Activated T-helper 1 cell treated with Interleukin-2 at 50 U/mL for 16 hours (primary cell): ENCODE results near the gene PAXIP1.
"Not testable (repeated sequence)": the region's sequence is repeated elsewhere in the genome, so short reads cannot be mapped to it uniquely, and the experiment has no call there.

Source experiments
- DNase-seq: peaks from one replicate; pipeline ENCODE4 v3.0.0-alpha.2; 2020; ENCODE audit warnings: low read depth

Gene PAXIP1

GRCh38 chr7:154943906-154944305, 59.0 kb downstream of the PAXIP1 start:
- DNase-seq: no peak

- DNase-seq: no peak
Measured at GRCh38 chr7:154942691-154943090, 60.2 kb downstream of the PAXIP1 start.

DNA sequence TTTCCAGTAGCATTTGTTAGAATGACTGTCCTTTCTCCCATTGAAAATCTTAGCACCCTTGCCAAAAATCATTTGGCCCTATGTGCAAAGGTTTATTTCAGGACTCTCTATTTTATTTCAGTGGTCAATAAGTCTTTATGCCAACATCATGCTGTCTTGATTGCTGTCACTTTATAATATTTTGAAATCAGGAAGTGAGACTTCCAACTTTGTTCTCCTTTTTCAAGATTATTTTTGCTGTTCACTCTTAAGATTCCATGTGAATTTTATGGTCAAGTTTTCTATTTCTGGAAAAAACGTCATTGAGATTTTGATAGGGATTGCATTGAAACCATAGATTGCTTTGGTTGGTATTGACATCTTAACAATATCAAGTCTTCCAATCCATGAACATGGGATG, 65.1 kb downstream of the PAXIP1 start:
- no peak for DNase-seq

DNA sequence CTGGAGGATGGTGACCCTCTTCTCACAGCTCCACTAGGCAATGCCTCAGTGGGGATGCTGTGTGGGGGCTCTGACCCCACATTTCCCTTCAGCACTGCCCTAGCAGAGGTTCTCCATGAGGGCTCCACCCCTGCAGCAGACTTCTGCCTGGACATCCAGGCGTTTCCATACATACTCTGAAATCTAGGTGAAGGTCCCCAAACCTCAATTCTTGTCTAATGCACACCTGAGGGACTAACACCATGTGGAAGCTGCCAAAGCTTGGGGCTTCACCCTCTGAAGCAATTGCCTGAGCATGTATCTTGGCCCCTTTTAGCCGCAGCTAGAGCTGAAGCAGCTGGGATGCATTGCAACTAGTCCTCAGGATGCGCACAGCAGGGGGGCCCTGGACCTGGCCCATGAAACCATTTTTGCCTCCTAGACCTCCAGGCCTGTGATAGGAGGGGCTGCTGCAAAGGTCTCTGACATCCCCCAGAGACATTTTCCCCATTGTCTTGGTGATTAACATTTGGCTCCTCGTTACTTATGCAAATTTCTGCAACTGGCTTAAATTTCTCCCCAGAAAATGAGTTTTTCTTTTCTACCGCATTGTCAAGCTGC, 68.5 kb downstream of the PAXIP1 start:
- DNase-seq: not testable (repeated sequence)

- no peak for DNase-seq
Measured at GRCh38 chr7:154931906-154932305, 71.0 kb downstream of the PAXIP1 start.

DNA sequence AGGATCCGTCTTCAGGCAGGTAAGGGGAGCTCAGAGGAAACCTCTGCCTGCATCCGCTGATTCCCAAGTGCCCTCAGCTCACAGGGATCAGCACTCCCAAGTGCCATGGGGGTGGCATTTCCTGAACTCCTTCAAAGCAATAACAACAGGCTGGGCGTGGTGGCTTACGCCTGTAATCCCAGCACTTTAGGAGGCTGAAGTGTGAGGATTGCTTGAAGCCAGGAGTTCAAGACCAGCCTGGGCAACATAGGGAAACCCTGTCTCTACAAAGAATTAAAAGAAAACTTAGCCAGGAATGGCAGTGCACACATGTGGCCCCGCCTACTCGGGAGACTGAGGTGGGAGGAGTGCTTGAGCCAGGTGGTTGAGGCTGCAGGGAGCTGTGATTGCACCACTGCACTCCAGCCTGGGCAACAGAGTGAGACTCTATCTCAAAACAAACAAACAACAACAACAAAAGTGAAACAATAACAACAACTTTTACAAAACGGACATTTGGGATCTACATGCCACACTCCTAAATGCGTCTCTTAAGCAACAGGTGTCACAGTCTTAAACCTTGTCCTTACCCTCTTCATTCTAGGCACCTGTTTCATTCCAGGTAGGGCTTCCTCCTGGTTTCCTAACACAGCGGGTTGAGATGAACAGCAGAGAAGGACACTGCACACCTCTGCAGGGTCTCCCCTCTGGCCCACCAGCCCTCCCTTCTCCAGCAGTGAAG, 73.8 kb downstream of the PAXIP1 start:
- no peak for DNase-seq

GRCh38 chr7:154928136-154929005, 74.6 kb downstream of the PAXIP1 start:
- DNase-seq: no peak

GRCh38 chr7:154927624-154928125, 75.2 kb downstream of the PAXIP1 start:
- DNase-seq: peak; percentile 47

- DNase-seq: not testable (repeated sequence)
Measured at GRCh38 chr7:154922472-154922871, 80.5 kb downstream of the PAXIP1 start.

- DNase-seq: no peak
Measured at GRCh38 chr7:154919344-154920225, 83.3 kb downstream of the PAXIP1 start.

DNA sequence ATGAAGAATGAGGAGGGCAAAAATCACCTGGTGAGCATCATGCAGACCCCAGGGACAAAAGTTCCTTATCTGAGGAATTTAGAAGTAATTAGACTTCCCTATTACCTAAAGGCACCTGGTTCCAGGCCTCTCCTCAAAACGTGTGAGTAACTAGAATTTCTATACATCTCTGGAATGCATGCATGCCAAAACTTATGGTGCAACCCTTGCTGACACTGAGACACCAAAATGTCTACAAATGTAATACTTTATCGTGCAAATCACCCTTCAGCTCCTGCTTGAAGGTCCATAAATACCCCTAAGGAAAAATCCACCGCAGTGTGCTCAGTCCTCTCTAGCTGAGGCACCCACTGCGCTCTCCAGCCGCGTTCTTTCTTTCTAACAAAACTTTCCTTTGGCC, 84.2 kb downstream of the PAXIP1 start:
- DNase-seq: no peak

DNA sequence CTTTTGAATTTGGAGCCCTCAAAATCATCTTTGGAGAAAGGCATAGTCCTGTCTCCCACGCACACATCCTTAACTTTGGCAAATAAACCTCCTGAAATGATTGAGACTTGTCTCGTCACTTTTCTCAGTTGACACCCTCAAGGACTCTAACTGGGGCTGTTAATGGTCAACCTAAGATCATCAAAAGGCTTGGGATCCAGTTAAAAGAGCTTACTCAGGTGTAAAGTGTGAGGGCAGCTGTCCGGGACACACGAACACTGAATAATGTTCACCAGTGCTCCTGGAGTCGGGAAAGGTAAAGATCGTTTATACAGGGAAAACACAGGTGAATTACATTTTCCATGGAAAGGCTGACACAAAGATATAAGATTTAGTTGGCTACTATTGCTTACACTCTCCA, 84.7 kb downstream of the PAXIP1 start:
- no peak for DNase-seq

- no peak for DNase-seq
Measured at GRCh38 chr7:154917808-154918160, 85.1 kb downstream of the PAXIP1 start.

GRCh38 chr7:154916856-154917807, 85.8 kb downstream of the PAXIP1 start:
- DNase-seq: no peak

DNA sequence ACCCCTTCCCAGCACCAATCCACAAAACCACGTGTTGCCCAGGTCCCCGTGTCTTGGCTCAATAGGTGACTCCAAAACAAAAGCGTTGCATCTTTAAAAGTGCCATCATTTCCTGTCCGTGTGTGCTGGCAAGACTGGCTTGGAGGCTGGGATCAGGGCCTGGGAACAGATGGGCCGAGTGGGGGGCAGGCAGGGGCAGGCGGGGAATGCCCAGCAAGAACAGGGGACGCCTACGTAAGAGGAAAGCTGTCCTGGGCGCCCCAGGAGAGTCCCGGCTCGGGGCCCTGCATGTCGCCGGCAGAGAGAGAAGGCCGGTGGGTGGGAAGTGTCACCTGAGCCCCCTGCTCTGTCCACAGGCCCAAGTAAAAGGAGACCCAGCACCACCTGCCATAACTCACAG, 86.5 kb downstream of the PAXIP1 start:
- DNase-seq: no peak

DNA sequence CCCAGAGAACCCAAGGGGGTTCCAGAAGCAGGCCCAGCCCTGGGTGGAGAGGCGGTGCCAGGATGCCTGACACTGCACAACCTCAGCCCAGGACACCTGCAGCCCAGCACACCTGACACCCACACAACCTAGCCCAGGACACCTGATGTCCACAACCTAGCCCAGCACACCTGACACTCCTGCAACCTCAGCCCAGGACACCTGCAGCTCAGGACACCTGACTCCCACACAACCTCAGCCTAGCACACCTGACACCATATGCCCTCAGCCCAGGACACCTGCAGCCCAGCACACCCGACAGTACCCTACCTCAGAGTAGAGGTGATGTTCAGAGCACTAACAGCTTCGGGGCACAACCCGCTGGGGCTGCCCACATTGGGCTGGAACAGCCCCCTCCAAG, 87.3 kb downstream of the PAXIP1 start:
- no peak for DNase-seq

GRCh38 chr7:154914996-154915380, 87.9 kb downstream of the PAXIP1 start:
- DNase-seq: no peak

DNA sequence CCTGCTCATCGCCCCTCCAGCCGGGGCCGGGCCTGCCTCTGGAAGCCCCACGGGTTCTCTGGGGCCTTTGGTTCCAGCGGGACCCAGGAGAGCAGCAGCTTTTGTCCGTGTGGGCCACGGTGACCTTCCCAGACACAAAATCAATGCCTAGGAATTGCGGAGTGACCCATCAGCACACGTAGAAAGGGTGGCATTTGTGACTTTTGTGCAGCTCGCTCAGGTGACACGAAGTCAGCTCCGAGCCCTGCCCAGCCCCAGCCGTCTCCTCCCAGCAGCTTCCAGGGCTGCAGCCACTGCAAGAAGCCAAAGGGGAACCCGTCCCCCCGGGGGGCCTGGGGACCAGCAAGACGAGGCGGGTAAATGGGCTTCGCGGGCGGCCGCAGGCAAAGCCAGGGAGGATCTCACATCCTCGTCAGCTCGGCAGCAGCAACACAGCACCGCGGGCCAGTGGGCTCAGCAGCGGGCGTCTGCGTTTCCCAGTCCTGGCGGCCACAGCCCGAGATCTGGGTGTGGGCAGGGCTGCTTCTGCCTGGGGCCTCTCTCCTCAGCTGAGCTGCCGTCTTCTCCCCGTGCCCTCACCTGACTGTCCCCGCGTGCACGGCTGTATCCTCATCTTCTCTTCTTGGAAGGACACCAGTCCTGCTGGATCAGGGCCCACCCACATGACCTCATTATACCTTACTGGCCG, 88.5 kb downstream of the PAXIP1 start:
- no peak for DNase-seq

DNA sequence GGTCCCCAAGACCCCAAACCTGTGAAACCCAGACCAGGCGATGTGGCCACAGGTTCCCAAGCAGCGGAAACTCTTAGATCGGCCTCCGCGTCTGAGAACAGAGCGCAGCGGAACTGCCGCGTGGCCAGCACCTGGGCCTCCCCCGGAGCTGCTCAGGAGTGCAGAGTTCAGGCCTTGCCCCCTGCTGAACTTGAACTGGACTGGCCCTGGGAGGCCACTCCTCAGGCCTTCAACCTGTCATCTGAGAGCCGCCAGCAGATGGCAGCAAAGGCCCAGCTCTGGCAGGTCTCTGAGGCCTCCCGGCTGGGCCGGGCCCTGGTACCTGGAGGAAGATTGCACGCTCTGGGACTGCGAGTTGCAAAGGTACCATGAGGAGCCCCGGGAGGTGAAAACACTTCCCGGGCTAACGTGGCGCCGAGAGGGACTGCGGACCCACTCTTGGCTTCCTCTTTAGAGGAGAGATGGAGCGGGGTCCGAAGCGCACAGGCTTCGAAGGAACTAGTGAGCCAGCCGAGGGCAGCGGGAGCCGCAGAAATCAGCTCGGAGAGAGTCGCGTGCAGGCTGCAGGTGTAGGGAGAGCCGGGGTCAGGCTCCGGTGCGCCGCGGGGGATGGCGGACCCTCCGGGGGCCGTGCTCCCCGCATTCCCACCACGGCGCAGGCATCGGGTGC, 89.2 kb downstream of the PAXIP1 start:
- peak; percentile 77 for DNase-seq
